T-helper 2 cell treated with Interferon-gamma antibody and Interleukin-4, amounts not matched to agents 100 ng/mL and 5 ng/mL, for 36 hours (primary cell): Measurements from ENCODE around the gene CDC42BPB. TPM values are rescaled to one million over a fixed set of nuclear protein-coding genes. Genes with fewer than 3 reads are reported as not detected.
"Not testable (repeated sequence)": the region's sequence is repeated elsewhere in the genome, so short reads cannot be mapped to it uniquely, and the experiment has no call there.

Experiments used
- intact Hi-C: fragments of 100-400 bp; cut with micrococcal nuclease; formaldehyde crosslinking; loops from one replicate; pipeline ENCODE4 v1.15.1; 2023
- total RNA-seq: library from RNA; stranded (reverse); gene quantifications from 2 replicates; pipeline ENCODE4 v1.2.3, GENCODE V29; 2022

The CDC42BPB gene
- total RNA-seq, 1 donor from 2014 or later = 0.82 TPM

DNA sequence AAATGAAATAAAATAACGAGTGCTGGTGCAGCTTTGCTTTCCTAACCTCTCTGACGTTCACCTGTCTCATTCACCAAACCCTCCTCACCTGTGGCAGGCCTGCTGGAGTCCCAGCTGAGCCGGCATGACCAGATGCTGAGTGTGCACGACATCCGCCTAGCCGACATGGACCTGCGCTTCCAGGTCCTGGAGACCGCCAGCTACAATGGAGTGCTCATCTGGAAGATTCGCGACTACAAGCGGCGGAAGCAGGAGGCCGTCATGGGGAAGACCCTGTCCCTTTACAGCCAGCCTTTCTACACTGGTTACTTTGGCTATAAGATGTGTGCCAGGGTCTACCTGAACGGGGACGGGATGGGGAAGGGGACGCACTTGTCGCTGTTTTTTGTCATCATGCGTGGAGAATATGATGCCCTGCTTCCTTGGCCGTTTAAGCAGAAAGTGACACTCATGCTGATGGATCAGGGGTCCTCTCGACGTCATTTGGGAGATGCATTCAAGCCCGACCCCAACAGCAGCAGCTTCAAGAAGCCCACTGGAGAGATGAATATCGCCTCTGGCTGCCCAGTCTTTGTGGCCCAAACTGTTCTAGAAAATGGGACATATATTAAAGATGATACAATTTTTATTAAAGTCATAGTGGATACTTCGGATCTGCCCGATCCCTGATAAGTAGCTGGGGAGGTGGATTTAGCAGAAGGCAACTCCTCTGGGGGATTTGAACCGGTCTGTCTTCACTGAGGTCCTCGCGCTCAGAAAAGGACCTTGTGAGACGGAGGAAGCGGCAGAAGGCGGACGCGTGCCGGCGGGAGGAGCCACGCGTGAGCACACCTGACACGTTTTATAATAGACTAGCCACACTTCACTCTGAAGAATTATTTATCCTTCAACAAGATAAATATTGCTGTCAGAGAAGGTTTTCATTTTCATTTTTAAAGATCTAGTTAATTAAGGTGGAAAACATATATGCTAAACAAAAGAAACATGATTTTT lies 151.9 kb downstream of the CDC42BPB start:
- intact Hi-C loops = no loop called here

DNA sequence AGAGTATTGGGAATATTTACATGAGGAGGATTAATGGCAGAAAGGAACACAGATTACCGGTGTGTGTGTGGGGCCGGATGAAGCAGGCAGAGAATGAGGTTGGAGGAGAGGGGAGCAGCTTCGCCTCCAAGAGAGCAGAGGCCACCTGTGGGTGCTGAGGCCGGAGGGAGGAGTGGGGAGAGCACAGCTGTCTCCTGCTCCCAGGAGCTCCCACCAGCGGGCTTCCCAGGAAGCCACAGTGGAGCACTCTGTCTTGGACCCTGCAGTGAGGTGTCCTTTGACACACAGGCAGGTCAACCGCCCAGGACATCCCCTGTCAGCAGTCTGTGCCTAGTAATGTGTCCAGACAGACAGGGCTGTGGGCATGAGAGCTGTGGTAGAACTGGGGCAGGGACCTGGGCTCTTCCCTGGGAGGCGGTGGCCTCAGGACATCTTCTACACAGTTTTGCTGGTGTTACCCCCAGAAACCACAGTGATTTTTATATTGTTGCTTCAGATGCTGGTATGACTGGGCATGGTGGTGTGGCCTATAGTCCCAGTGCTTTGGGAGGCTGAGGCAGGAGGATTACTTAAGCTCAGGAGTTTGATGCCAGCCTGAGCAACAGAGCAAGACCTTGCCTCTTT lies 153.3 kb downstream of the CDC42BPB start:
- intact Hi-C loops = no loop called here

DNA sequence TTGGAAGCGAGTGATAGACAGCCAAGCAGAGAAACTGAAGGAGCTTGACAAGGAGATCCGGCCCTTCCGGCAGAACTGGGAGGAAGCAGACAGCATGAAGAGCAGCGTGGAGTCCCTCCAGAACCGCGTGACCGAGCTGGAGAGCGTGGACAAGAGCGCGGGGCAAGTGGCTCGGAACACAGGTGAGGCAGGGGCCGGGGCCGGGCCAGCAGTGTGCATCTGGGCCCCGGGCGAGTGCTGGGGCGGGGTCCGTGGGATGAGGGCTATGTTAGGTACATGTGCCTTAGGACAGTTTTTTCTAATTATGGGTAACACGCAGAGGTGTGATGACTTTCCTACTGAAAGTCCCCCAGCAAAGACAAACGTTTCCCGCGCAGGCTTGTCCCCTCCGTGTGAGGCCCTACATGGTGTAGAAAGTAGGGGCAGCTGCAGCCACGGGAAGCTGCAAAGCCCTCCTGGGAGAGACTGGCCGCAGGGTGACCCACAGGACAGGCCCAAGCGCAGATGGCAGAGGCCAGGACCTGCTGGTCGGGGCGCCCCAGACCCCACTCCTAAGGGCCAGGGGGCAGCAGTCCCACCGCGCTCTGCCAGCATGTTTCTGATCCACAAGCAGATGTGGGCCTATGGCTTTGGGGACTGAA lies 154.0 kb downstream of the CDC42BPB start:
- intact Hi-C loops = no loop called here

DNA sequence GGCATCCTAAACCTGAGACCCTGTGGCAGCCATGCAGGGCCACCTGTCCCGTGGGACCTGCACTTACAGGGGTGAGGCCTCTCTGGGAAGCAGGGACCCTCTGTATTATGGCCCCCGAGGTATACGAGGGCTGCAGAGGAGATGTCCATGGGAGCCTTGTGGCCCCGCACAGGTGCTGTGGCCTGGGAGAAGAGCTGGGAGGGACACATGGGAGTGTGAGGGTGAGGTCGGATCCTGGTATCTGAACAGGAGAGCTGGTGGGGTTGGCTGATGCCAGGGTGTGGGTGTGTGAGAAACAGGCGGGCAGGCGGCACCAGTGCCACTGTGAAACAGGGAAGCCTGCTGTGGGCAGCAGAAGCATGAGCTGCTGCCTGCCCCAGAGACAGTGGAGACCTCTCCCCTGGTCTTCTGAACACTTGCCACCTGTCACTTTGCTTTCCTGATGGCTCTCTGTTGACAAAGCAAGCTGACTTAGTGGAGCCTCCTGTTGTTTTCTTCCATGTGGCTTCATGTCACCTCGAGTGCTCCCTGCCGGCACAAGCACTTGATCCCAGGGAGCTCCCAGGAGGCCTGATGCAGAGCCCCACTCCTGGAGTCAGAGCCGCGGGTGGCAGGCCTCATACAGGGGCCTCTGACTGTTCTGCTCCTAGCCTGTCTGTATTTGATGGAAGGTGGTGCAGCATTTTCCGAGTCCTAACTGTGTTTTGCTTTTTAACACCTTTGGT lies 154.7 kb downstream of the CDC42BPB start:
- intact Hi-C loops = no loop called here

DNA sequence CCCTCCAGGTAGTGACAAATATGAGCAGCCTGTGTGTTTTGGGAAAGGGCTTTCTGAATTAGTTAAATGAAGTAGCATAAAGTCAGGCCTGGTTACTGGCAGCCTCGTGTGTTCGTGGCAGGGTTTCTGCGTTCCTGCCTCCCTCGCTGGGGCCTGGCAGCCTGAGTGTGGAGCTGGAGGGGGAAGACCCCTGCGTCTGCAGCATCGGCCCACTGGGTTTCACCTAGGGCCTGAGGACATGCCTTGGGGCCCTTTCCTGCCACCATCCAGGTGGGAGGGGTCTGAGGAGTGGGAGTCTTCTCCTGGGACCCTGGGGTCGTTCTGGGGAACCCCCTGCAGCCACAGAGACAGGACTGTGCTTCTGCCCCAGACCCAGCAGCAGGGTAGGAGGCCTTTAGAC lies 155.3 kb downstream of the CDC42BPB start:
- intact Hi-C loops = no loop called here

DNA sequence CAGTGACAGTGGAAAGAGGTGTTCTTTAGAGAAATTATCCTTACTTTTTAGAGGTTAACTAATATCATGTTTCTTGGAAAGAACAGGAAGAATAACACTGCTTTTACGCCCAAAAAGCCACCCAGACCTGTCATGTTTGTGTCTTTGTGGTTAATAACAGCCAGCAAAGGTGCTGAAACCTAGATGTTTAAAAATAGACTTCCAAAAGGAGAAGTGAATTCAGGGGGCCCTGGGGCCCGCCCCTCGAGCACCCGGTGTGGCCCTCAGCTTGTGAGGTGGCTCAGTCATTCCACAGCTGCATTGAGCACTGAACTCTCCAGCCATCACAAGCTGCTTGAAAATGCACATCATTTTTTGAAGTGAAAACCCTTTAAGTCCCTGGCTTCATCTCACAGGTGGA lies 155.7 kb downstream of the CDC42BPB start:
- intact Hi-C loops = no loop called here

DNA sequence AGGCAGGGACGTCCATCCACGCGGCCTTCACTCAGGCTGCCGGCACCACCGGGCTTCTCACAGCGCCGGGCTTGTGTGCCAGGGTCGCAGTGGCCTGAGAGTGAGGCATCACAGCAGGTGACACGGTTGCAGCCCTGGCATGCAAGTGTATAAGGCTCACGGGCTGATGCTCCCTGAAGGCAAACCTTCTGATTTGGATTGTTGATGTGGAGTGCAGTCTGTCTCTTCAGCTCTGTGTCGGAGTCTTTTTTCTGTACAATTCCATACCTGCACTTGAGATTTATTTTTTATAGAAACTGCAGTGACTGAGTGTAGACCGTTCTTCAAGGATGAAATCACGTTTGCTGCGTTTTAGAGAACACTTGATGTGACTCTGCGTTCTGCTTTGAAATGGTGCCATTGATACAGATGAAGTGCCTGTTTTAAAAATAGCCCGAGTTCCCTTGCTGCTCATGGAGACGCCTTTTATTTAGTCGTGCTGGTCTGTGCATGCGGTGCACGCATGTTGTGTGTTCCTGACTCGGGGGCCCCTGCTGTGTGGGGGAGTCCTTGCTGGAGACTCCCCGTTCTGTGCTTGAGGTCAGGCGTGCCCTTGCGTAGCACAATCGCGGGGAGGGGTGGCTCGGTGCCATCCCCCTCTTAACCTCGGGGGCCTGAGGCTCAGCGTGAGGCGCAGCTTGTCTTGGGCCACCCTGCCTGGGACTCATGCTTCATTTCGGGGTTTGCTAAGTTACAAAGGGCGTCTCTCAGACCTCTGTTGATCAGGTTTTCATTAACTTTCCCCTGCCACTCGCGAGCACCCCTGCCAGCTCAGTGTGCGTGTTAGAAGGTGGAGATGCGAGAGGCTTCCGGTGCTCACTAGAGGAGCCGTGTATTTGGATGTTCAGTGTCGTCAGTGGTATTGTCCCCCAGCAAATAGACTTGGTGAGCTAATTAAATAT lies 156.4 kb downstream of the CDC42BPB start:
- intact Hi-C loops = no loop called here

DNA sequence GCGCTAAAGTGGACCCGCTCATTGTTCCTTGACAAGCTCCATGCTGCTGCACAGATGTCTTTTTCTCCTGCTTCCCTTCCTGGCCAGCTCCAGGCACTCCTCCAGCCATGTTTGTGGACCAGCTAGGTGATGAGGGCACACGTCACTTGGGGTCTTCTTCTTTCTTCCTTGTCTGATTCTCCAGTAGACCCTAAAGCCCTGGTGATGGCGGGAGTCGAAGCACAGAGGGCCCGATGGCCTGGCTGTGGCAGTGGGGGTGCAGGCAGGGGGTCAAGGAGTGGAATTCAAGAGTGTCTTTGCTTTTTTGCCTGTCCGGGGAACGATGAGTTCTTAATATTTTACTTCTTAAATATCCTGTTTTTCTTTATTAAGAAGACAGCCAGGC lies 157.8 kb downstream of the CDC42BPB start:
- intact Hi-C loops = no loop called here

DNA sequence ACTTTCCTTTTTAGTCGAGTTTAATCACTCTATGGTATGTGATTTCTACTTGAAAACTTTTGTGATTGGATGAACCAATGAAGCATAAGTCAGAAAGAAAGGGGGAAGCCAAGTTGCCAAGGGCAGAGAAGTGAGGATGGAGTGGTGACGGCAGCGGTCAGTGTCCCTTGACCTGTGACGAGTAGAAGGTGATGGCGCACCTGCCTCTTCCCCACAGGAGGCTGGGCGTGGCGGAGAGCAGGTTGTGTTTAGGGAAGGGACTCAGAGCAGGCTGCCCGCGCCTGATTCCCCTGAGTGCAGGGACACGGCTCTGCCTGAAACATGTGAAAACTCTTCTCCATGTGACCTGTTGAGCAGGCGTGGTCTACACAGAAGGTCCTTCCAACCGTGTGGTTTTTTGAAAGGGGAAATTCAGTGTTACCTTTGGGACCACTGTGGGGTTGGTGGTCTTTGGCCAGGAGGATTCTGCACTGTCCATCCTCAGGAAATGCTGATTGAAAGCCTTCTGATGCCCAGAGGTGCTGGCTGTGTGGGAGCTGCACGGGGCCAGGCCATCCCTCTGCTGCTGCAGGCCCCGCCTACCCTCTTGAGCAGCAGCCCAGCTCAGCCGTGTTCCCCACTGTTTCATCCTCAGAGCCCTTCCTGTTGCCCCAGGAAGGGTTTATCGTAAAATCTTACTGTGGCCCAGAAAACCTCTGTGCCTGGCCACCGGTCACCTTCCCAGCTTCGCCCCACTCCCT lies 158.4 kb downstream of the CDC42BPB start:
- intact Hi-C loops = no loop called here

DNA sequence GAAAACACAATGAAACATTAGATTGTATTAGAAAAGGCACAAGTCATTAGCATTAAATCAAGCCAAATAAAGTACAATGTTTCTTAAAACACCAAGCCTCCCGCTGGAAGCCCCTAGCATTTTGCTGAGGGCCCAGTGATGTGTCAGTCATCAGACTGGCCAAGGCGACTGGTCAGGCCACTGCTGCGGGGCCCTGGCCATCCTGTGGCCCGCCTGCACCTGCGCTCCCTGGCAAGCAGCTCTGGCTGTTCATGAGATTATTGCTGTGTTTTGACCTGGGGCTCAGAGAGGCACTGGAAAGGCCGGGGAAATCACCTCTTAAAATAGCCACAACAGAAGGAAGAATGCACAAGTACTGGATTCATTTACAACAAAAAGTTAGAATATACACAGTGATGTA lies 159.1 kb downstream of the CDC42BPB start:
- intact Hi-C loops = no loop called here

DNA sequence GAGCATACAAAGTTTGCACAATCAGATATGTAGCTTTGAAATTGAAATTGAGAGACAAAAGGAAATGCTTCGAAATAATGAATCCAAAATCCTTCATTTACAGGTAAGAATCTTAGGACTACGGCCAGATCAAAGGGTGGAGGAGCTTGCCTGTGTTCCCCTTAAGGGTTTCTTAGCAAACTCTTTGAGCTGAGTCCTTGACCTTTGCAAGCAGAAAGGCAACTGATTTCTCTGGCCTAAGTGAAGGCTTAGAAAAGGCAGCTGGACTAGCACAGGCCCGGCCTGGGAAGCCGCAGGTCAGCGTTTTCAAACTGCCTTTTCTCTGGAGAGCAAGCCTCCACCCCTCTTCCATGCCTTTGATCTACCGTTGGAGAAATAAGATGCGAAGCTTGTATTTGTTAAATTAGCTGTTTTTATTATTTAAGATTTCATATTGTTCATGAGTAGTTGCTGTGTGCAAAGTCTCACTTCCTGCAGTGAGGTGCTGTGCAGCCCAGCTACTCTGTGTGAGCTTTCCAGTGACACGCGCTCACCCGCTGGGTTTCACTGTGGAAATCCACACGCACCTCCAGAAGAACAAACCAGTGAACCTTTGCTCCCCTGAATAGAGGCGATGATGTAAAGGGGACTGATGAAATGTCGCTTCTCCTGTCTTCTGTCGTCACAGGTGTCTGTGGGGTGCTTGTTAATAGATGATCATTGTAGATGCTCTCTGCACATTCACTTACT lies 159.9 kb downstream of the CDC42BPB start:
- intact Hi-C loops = no loop called here

DNA sequence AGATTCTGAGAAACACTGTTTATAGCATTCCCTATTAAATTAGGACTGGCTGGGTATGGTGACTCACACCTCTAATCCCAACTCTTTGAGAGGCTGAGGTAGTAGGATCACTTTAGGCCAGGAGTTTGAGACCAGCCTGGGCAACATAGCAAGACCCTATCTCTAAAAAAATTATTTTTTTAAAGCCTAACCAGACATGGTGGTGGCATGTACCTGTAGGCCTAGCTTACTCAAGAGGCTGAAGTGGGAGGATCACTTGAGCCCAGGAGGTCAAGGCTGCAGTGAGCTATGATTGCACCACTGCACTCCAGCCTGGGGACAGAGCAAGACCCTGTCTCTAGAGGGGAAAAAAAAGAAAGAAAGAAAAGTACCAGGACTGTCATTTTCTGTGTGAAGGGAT lies 160.6 kb downstream of the CDC42BPB start:
- intact Hi-C loops = not testable (repeated sequence)

DNA sequence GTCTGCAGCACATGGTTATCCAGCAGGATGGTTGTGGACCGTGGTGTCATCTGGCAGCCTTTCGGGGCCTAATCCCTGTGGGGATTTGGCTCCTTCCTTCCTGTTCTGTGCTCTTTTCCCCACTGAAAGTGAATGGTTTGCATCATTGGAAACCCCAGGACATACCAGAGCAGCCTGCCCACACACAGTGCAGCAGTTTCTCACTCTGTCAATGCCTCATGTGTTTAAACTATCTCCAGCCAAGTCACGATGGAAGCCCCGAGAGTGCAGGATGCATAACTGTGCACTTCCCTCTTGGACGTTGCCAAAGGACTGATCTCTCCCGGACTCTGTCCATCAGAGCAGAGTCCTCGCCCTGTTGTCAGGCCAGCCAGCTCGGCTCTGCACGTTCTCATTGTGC lies 163.9 kb downstream of the CDC42BPB start:
- intact Hi-C loops = no loop called here

DNA sequence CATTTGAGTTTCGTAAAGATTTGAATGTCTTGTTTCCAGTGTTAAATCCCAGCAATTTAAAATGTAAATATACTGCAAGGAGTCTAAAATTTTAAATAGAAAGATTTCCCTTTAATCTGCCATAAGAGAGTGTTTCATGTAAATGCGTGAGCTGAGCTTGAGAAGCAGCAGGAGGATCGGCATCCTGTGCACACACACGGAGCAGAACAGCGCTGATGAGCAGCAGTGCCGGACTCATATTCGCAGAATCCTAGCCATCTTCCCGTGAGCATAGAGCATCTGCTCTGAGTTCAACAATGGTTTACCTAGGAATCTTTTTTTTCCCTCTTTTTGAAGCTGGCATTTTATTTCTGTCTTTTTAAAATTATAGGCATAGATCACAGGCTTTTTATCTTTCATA lies 164.7 kb downstream of the CDC42BPB start:
- intact Hi-C loops = no loop called here

DNA sequence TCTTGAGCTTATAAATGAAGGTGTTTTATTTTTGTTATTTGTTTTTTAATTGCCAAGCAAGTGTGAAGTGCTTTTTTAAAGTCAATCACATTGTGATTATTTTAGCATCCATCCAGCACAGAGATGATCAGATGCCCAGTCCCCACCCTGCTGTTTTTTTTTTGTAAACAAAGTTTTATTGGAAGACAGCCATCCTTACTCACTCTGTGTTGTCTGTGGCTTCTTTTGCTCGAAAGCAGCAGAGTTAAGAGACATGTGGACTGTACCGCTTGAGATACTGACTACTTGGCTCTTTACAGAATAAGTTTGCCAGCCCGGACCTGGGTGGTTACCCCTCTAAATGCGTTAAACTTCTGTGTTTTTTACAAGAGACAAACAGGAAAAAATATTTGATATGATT lies 165.8 kb downstream of the CDC42BPB start:
- intact Hi-C loops = no loop called here

DNA sequence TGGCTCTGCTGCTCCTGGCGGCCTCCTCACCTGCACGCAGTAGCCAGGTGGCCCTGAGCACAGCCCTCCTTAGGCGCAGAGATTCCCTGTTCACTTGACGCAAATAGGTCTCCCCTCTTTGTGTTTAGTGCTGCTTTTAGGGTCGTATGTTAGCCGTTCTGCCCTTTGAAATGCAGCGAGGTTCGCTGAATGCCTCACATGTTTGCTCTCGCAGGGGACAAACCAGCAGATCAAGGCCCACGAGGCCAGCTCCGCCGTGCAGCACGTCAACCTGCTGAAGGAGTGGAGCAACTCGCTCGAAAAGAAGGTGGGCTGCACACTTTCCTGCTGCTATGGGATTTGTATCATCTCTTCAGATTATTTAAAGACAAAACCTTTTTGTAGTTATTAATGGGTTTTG lies 166.2 kb downstream of the CDC42BPB start:
- intact Hi-C loops = no loop called here

DNA sequence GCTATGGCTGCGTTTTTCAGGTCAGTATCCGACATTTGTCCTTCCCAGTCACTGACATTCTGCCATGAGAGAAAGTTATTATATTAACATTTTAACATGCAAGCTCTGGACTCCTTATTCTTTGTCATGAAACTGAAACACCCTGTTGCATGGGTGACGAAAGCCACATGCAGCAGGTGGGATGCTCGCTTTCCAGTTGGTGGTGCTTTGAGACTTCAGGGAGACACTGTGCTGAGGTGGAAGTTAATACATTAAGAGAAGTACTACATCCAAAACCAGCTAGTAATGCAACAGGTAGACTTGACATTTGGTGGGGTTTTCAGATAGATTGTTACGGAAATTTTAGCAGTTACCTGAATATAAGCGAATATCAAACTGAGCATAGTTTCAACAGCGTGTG lies 167.7 kb downstream of the CDC42BPB start:
- intact Hi-C loops = no loop called here

DNA sequence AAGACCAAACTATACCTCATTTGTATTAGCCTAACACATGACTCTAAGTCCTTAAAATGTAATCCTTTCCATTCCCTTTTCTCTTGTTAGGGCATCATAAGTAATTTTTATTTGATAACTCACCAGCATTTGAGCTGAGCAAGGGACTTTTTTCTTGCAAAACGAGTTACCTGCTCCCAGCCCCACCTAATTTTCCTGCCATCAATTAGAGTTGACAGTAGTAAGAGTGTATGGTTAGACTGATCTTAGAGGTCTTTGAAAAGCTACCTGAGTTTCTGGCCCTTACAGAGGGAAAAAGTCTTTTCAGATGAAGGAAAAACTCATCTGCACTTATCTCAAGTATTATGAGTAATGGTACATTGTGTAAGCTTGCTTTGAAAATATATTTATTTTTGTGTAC lies 168.6 kb downstream of the CDC42BPB start:
- intact Hi-C loops = no loop called here
